Mesendoderm (in vitro differentiated cells): ENCODE data around the gene CAVIN1.
"Not testable (repeated sequence)": the region's sequence is repeated elsewhere in the genome, so short reads cannot be mapped to it uniquely, and the experiment has no call there.

Experiments used
- DNase-seq: peaks from one replicate; pipeline ENCODE4 v3.0.0; 2013
- H2AK5ac ChIP-seq: 2 replicates; pipeline ENCODE4 v1.6.1; 2013; ENCODE audit warnings: low read length, inconsistent platforms
- H2BK120ac ChIP-seq: 2 replicates; pipeline ENCODE4 v1.6.1; 2013; ENCODE audit warnings: low read depth, mild to moderate bottlenecking, low read length, moderate library complexity, mixed read lengths
- H2BK15ac ChIP-seq: replicated peaks from 2 replicates; pipeline ENCODE4 v1.6.1; 2013; ENCODE audit warnings: low read depth, mild to moderate bottlenecking, moderate library complexity
- H2BK5ac ChIP-seq: 2 replicates; pipeline ENCODE4 v1.6.1; 2013; ENCODE audit warnings: low read length, inconsistent platforms
- H3K18ac ChIP-seq: 2 replicates; pipeline ENCODE4 v1.6.1; 2013; ENCODE audit warnings: mild to moderate bottlenecking, low read length, mixed read lengths
- H3K23ac ChIP-seq: one replicate; pipeline ENCODE4 v1.6.1; 2013; ENCODE audit warnings: low read length
- H3K27ac ChIP-seq: 2 replicates; pipeline ENCODE4 v1.5.1; 2013; ENCODE audit warnings: low read depth, mild to moderate bottlenecking, inconsistent platforms, low read length, moderate library complexity
- H3K27me3 ChIP-seq: 2 replicates; pipeline ENCODE4 v1.6.1; 2013; ENCODE audit warnings: low read length, control low read depth, mild to moderate bottlenecking, inconsistent platforms; ENCODE audit not compliant: insufficient read depth, poor library complexity
- H3K36me3 ChIP-seq: 2 replicates; pipeline ENCODE4 v1.6.1; 2013; ENCODE audit warnings: low read length, inconsistent platforms; ENCODE audit not compliant: control insufficient read depth, insufficient read depth
- H3K4ac ChIP-seq: one replicate; pipeline ENCODE4 v1.6.1; 2013; ENCODE audit warnings: low read depth, mild to moderate bottlenecking, low read length, moderate library complexity
- H3K4me1 ChIP-seq: 2 replicates; pipeline ENCODE4 v1.6.1; 2013; ENCODE audit warnings: low read depth, low read length, inconsistent platforms; ENCODE audit not compliant: control insufficient read depth
- H3K4me2 ChIP-seq: 2 replicates; pipeline ENCODE4 v1.6.1; 2013; ENCODE audit warnings: low read length
- H3K4me3 ChIP-seq: 2 replicates; pipeline ENCODE4 v1.5.1; 2013; ENCODE audit warnings: mild to moderate bottlenecking, low read length
- H3K56ac ChIP-seq: one replicate; pipeline ENCODE4 v1.6.1; 2013; ENCODE audit warnings: low read length
- H3K79me1 ChIP-seq: 2 replicates; pipeline ENCODE4 v1.6.1; 2013; ENCODE audit warnings: low read length, inconsistent platforms
- H3K79me2 ChIP-seq: 2 replicates; pipeline ENCODE4 v1.6.1; 2013; ENCODE audit warnings: mild to moderate bottlenecking, low read length; ENCODE audit not compliant: control insufficient read depth, insufficient read depth
- H3K9ac ChIP-seq: 2 replicates; pipeline ENCODE4 v1.6.1; 2013; ENCODE audit warnings: low read length, inconsistent platforms
- H4K5ac ChIP-seq: one replicate; pipeline ENCODE4 v1.6.1; 2013; ENCODE audit warnings: low read length
- H4K8ac ChIP-seq: one replicate; pipeline ENCODE4 v1.6.1; 2013; ENCODE audit warnings: low read depth, mild to moderate bottlenecking, control low read depth, low read length, moderate library complexity
- WGBS: extraction: QIAGEN DNeasy Blood & Tissue Kit; methylation state at CpG from one replicate; pipeline ENCODE4 v1.1.7; 2013; ENCODE audit warnings: low lambda C conversion rate, missing lambda C conversion rate; ENCODE audit not compliant: insufficient coverage; ENCODE audit errors: extremely low coverage; 5-methylcytosine and 5-hydroxymethylcytosine counted together

Gene CAVIN1

DNA sequence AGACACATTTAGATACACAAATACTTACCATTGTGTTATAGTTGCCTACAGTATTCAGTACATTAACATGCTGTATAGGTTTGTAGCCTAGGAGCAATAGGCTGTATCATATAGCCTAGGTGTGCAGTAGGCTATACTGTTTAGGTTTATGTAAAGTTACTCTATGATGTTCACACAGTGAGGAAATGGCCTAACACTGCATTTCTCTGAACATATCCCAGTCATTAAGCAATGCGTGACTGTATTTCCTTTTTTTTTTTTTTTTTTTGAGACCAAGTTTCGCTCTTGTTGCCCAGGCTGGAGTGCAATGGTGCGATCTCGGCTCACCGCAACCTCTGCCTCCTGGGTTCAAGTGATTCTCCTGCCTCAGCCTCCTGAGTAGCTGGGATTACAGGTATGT, 5.1 kb downstream of the CAVIN1 start:
- not testable (repeated sequence) for H3K56ac ChIP-seq, H3K23ac ChIP-seq, H3K36me3 ChIP-seq, H2BK120ac ChIP-seq, H3K4me2 ChIP-seq, H3K27me3 ChIP-seq, H4K8ac ChIP-seq, H3K4me1 ChIP-seq, H3K4ac ChIP-seq, H2BK15ac ChIP-seq, H3K9ac ChIP-seq, H3K18ac ChIP-seq, H3K27ac ChIP-seq, H4K5ac ChIP-seq, H2AK5ac ChIP-seq, H3K4me3 ChIP-seq, H3K79me2 ChIP-seq, H2BK5ac ChIP-seq, DNase-seq, H3K79me1 ChIP-seq
- WGBS, result no CpG with 5 or more reads among the region's 5 CpGs

DNA sequence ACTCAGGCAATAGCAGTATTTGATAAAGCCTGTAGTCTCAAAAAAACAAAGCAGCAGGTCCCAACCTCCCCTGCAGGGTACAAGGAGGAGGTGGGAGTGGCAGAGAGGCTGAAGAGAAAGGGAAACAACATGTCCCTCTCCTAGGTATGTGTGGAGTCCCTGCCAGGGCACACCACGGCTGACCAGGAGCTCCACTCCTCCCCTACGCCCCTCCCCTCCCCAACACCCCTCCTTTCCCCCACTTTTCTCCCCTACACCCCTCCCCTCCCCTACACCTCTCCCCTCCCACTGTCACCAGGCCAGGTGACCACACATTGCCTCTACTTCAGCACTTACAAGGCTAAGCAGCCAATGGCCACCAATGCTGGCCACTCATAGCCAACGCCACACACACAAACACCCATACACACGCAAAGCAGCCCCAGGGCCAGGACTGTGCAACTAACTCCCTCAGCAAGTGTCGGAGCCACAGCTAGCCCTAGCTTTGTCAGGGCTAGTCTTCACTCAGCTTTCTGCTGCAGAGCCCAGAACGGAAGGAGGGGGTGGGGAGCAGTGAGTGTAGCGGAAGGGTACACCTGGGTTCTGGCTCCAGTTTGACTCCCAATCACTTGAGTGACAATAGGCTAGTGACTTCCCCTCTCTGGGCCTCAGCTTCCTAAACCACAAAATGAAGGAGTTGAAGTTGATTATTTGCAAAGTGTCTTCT, 8.2 kb downstream of the CAVIN1 start:
- no peaks in the 10 kb centered on the region for H3K27me3 ChIP-seq
- no peak overlapping the region for H4K5ac ChIP-seq
- no peaks in the 10 kb centered on the region for H3K79me1 ChIP-seq
- H2BK120ac ChIP-seq, result no peak overlapping the region
- H3K4me3 ChIP-seq, result no peak overlapping the region
- H4K8ac ChIP-seq, result no peak overlapping the region
- no peaks in the 10 kb centered on the region for H3K79me2 ChIP-seq
- H3K56ac ChIP-seq, result no peak overlapping the region
- no peak overlapping the region for H3K4ac ChIP-seq
- H2BK15ac ChIP-seq, result no peak overlapping the region
- H3K4me1 ChIP-seq, result no peaks in the 10 kb centered on the region
- no CpG with 5 or more reads among the region's 7 CpGs for WGBS
- H3K9ac ChIP-seq, result no peak overlapping the region
- no peak for DNase-seq
- no peak overlapping the region for H2BK5ac ChIP-seq
- H3K18ac ChIP-seq, result no peak overlapping the region
- H3K27ac ChIP-seq, result no peak overlapping the region
- H3K23ac ChIP-seq, result no peak overlapping the region
- H3K36me3 ChIP-seq, result no peaks in the 10 kb centered on the region
- no peak overlapping the region for H3K4me2 ChIP-seq
- H2AK5ac ChIP-seq, result no peak overlapping the region

DNA sequence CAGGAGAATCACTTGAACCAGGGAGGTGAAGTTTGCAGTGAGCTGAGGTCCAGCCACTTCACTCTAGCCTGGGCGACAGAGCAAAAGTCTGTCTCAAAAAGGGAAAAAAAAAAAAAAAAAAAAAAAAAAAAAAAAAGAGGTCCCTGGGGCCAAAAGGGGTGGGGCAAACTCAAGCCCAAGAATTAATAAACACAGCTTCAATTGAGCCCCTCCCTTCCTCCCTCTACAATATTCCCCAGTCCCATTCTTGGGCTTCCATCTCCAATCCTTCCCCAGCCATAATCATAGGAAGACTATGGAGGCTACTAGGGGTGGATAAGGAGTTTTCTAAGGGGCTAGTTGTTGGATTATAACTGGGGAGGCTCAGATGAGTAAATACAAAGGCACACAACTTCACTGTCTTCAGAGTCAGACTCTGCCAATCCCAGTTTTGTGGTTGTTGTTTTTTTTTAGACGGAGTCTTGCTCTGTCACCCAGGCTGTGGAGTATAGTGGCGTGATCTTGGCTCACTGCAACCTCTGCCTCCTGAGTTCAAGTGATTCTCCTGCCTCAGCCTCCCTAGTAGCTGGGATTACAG, 9.5 kb downstream of the CAVIN1 start:
- Histone ChIP-seq H3K79me2 (no peaks in the 10 kb centered on the region), H2BK15ac (no peak overlapping the region), H3K79me1 (no peaks in the 10 kb centered on the region), H3K56ac (no peak overlapping the region), H4K5ac (no peak overlapping the region), H3K27ac (no peak overlapping the region), H3K4ac (no peak overlapping the region), H3K27me3 (no peaks in the 10 kb centered on the region), H3K18ac (no peak overlapping the region), H3K4me2 (no peak overlapping the region), H3K36me3 (no peaks in the 10 kb centered on the region), H2BK120ac (no peak overlapping the region), H3K4me1 (no peaks in the 10 kb centered on the region), H3K4me3 (no peak overlapping the region), H4K8ac (no peak overlapping the region), H3K9ac (no peak overlapping the region), H2BK5ac (no peak overlapping the region), H2AK5ac (no peak overlapping the region), H3K23ac (no peak overlapping the region)
- no CpG with 5 or more reads among the region's 3 CpGs for WGBS
- no peak for DNase-seq

DNA sequence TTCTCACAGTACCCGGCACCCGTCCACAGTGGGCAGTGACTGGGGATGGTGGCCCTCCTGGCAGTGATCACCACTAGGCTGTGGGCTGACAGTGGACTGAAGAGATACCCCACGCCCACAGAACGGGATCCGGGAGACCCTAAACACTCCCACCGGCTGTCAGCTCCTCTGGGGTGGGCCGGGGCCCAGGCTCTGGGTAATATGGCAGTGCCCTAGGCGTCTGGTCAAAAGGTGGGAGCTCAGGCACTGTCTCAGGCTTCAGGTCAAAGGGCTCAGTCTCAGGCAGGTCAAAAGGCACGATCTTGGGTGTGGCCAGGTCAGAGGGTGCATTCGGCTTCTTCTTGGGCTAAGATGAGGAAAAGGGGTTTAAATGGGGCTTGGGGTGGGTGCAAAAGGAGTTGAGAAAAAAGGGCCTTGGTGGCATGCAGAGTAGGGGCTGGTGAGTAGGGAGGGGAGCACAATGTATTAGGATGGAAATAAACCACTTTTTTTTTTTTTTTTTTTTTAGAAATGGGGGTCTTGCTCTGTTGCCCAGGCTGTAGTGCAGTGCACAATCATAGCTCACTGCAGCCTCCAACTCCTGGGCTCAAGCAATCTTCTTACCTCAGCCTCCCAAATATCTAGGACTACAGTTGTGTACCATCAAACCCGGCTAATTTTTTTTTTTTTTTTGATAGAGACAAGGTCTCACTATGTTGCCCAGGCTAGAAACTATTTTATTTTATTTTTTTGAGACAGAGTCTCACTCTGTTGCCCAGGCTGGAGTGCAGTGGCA, 11.0 kb downstream of the CAVIN1 start:
- WGBS, result no CpG with 5 or more reads among the region's 11 CpGs
- H3K4ac ChIP-seq, result no peak overlapping the region
- H4K5ac ChIP-seq, result no peak overlapping the region
- no peak overlapping the region for H3K18ac ChIP-seq
- no peak overlapping the region for H3K23ac ChIP-seq
- no peaks in the 10 kb centered on the region for H3K79me1 ChIP-seq
- no peaks in the 10 kb centered on the region for H3K36me3 ChIP-seq
- no peak overlapping the region for H3K27ac ChIP-seq
- H3K4me3 ChIP-seq, result no peak overlapping the region
- DNase-seq, result no peak
- no peak overlapping the region for H2BK5ac ChIP-seq
- no peaks in the 10 kb centered on the region for H3K27me3 ChIP-seq
- no peaks in the 10 kb centered on the region for H3K79me2 ChIP-seq
- no peak overlapping the region for H3K4me2 ChIP-seq
- H2BK15ac ChIP-seq, result no peak overlapping the region
- H2BK120ac ChIP-seq, result no peak overlapping the region
- H3K4me1 ChIP-seq, result no peaks in the 10 kb centered on the region
- H3K9ac ChIP-seq, result no peak overlapping the region
- no peak overlapping the region for H4K8ac ChIP-seq
- no peak overlapping the region for H3K56ac ChIP-seq
- no peak overlapping the region for H2AK5ac ChIP-seq

DNA sequence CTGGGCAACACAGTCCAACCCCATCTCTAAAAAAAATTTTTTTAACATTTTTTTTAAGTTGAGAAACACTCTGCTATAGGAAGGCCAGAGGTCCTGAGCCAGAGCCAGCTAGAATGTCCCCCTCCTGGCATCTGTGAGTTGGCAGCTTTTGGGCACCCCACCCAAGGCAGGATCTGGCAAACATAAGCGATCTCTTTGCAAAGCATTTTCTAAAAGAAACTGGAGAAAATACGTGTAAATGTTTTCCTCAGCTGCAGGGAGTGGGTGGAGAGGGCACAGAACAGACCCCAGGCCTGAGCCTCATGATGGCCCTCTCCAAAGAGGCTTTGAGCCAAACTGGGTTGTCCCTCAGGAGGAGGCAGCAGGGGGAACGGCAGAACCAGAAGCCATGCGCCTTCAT, 11.7 kb downstream of the CAVIN1 start:
- H3K4ac ChIP-seq, result no peak overlapping the region
- H3K4me2 ChIP-seq, result no peak overlapping the region
- no peaks in the 10 kb centered on the region for H3K36me3 ChIP-seq
- no peak overlapping the region for H2BK120ac ChIP-seq
- H2BK15ac ChIP-seq, result no peak overlapping the region
- H4K8ac ChIP-seq, result no peak overlapping the region
- H3K27ac ChIP-seq, result no peak overlapping the region
- no peaks in the 10 kb centered on the region for H3K27me3 ChIP-seq
- no peak overlapping the region for H4K5ac ChIP-seq
- H3K18ac ChIP-seq, result no peak overlapping the region
- no peak overlapping the region for H2AK5ac ChIP-seq
- no peak overlapping the region for H3K4me3 ChIP-seq
- no peaks in the 10 kb centered on the region for H3K79me1 ChIP-seq
- DNase-seq, result no peak
- H3K4me1 ChIP-seq, result no peaks in the 10 kb centered on the region
- H3K79me2 ChIP-seq, result no peaks in the 10 kb centered on the region
- H2BK5ac ChIP-seq, result no peak overlapping the region
- H3K9ac ChIP-seq, result no peak overlapping the region
- no peak overlapping the region for H3K56ac ChIP-seq
- H3K23ac ChIP-seq, result no peak overlapping the region
- WGBS, result no CpG with 5 or more reads among the region's 4 CpGs
